ENCODE measurements around the gene PBLD. TPM values are rescaled to one million over a fixed set of nuclear protein-coding genes. Genes with fewer than 3 reads are reported as not detected.

Gene PBLD
- total and polyA plus RNA-seq, 9 of the 15 experiments (the other 6 are each of a cell fraction or from before 2014, with no cell fraction given): 1.2 to 4.3 (median 2.5) TPM

DNA sequence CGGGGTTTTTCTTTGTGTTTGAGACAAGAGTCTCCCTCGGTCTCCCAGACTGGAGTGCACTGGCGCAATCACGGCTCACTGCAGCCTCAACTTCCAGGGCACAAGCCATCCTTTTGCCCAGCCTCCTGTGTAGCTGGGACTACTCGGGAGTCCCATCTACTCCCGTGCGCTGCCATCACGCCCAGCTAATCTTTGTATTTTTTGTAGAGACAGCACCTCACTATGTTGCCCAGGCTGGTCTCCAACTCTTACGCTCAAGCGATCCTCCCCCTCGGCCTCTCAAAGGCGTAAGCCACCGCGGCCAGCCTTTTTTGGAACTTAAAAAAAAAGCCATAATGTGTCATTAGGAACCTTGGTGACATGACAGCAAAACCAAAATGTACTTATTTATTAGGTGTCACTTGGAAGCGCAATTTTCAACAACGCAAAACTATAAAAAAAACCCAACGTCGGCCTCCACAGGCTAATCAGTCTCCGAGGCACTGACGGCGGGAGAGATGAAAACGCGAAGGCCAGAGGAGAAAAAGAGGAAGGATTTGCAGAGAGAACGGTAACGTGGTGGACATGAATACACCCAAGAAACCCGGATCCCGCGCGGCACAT is 1.8 kb downstream of the PBLD start (continued):
- TF ChIP-seq ATF2 (CRISPR knock-in tag; IDR thresholded peaks at IDR 0.05) (0 out of 2 replicates have a peak, but pooled peaks have one; percentile 25), MED1 (CRISPR knock-in tag; IDR thresholded peaks at IDR 0.05; ENCODE audit: borderline replicate concordance) (no peak), ZNF431 (CRISPR knock-in tag; IDR thresholded peaks at IDR 0.05) (no peak), ZNF384 (IDR thresholded peaks at IDR 0.05; ENCODE audit: low read depth, low read length) (no peak), ZNF586 (CRISPR knock-in tag; conservative IDR thresholded peaks at IDR 0.05) (no peak), MIER1 (IDR thresholded peaks at IDR 0.05; ENCODE audit: low read depth) (0 out of 2 replicates have a peak, but pooled peaks have one; percentile 63), ZNF124 (CRISPR knock-in tag; IDR thresholded peaks at IDR 0.05) (no peak), ZNF12 (CRISPR knock-in tag; IDR thresholded peaks at IDR 0.05) (peak; percentile 61; the same call in 1 of the 2 replicates), PRDM10 (IDR thresholded peaks at IDR 0.05; ENCODE audit: partially characterized antibody) (no peak), SRSF1 (IDR thresholded peaks at IDR 0.05; ENCODE audit: low read depth, low read length) (no peak), FOXJ2 (tag; IDR thresholded peaks at IDR 0.05) (0 out of 2 replicates have a peak, but pooled peaks have one; percentile 37)
- TF ChIP-seq, protein P1, sequence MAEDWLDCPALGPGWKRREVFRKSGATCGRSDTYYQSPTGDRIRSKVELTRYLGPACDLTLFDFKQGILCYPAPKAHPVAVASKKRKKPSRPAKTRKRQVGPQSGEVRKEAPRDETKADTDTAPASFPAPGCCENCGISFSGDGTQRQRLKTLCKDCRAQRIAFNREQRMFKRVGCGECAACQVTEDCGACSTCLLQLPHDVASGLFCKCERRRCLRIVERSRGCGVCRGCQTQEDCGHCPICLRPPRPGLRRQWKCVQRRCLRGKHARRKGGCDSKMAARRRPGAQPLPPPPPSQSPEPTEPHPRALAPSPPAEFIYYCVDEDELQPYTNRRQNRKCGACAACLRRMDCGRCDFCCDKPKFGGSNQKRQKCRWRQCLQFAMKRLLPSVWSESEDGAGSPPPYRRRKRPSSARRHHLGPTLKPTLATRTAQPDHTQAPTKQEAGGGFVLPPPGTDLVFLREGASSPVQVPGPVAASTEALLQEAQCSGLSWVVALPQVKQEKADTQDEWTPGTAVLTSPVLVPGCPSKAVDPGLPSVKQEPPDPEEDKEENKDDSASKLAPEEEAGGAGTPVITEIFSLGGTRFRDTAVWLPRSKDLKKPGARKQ (CRISPR knock-in tag; IDR thresholded peaks at IDR 0.05): no peak
- TF ChIP-seq, protein P2, sequence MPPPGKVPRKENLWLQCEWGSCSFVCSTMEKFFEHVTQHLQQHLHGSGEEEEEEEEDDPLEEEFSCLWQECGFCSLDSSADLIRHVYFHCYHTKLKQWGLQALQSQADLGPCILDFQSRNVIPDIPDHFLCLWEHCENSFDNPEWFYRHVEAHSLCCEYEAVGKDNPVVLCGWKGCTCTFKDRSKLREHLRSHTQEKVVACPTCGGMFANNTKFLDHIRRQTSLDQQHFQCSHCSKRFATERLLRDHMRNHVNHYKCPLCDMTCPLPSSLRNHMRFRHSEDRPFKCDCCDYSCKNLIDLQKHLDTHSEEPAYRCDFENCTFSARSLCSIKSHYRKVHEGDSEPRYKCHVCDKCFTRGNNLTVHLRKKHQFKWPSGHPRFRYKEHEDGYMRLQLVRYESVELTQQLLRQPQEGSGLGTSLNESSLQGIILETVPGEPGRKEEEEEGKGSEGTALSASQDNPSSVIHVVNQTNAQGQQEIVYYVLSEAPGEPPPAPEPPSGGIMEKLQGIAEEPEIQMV (tag; conservative IDR thresholded peaks at IDR 0.05; ENCODE audit: low read depth): 0 out of 2 replicates have a peak, but pooled peaks have one; percentile 25
- TF ChIP-seq, protein P3, sequence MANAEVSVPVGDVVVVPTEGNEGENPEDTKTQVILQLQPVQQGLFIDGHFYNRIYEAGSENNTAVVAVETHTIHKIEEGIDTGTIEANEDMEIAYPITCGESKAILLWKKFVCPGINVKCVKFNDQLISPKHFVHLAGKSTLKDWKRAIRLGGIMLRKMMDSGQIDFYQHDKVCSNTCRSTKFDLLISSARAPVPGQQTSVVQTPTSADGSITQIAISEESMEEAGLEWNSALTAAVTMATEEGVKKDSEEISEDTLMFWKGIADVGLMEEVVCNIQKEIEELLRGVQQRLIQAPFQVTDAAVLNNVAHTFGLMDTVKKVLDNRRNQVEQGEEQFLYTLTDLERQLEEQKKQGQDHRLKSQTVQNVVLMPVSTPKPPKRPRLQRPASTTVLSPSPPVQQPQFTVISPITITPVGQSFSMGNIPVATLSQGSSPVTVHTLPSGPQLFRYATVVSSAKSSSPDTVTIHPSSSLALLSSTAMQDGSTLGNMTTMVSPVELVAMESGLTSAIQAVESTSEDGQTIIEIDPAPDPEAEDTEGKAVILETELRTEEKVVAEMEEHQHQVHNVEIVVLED (CRISPR knock-in tag; IDR thresholded peaks at IDR 0.05): no peak
- TF ChIP-seq, protein P4, sequence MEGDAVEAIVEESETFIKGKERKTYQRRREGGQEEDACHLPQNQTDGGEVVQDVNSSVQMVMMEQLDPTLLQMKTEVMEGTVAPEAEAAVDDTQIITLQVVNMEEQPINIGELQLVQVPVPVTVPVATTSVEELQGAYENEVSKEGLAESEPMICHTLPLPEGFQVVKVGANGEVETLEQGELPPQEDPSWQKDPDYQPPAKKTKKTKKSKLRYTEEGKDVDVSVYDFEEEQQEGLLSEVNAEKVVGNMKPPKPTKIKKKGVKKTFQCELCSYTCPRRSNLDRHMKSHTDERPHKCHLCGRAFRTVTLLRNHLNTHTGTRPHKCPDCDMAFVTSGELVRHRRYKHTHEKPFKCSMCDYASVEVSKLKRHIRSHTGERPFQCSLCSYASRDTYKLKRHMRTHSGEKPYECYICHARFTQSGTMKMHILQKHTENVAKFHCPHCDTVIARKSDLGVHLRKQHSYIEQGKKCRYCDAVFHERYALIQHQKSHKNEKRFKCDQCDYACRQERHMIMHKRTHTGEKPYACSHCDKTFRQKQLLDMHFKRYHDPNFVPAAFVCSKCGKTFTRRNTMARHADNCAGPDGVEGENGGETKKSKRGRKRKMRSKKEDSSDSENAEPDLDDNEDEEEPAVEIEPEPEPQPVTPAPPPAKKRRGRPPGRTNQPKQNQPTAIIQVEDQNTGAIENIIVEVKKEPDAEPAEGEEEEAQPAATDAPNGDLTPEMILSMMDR (IDR thresholded peaks at IDR 0.05 in 2 of 3, conservative IDR thresholded peaks at IDR 0.05 in 1 of 3; ENCODE audit: insufficient read depth in 2 of 3, low read depth in 1 of 3, low read length in 3 of 3): no peak
